ENCODE measurements around the gene RAPGEF5.

- TF ChIP-seq EZH2 (IDR thresholded peaks at IDR 0.05; ENCODE audit: insufficient read depth, poor library complexity, severe bottlenecking) (no peak), EZH2phosphoT487 (IDR thresholded peaks at IDR 0.05; ENCODE audit: insufficient read depth, low read depth) (no peak)
These were observed 38.3 kb upstream of the RAPGEF5 start for GRCh38 chr7:22395222-22395621.
